ENCODE results near the gene TMUB1. TPM values are rescaled to one million over a fixed set of nuclear protein-coding genes. Genes with fewer than 3 reads are reported as not detected.
A peak's percentile ranks its signal among the peaks of the same experiment; 100 is the strongest.

The TMUB1 gene
- total and polyA plus RNA-seq, 9 of the 15 experiments (the other 6 are each of a cell fraction or from before 2014, with no cell fraction given): 0.14 to 241 (median 74.1) TPM

GRCh38 chr7:151057506-151057988 is 25.7 kb downstream of the TMUB1 start, which contains the start of gene CDK5 (continued):
- no peak for TF ChIP-seq TSHZ1 (CRISPR knock-in tag; IDR thresholded peaks at IDR 0.05)
- no peak for TF ChIP-seq THAP12 (CRISPR knock-in tag; IDR thresholded peaks at IDR 0.05)
- TF ChIP-seq DACH1 (IDR thresholded peaks at IDR 0.05; ENCODE audit: partially characterized antibody): no peak
- no peak for TF ChIP-seq ELK1 (CRISPR knock-in tag; IDR thresholded peaks at IDR 0.05)
- no peak for TF ChIP-seq E2F8 (IDR thresholded peaks at IDR 0.05; ENCODE audit: low read depth, partially characterized antibody)
- no peak for TF ChIP-seq ILK (tag; IDR thresholded peaks at IDR 0.05; ENCODE audit: borderline replicate concordance, low read depth)
- no peak for TF ChIP-seq NR3C1 (CRISPR knock-in tag; IDR thresholded peaks at IDR 0.05)
- no peak for TF ChIP-seq JUN (IDR thresholded peaks at IDR 0.05; ENCODE audit: borderline replicate concordance, low read depth, low read length)
- TF ChIP-seq JUN (CRISPR knock-in tag; IDR thresholded peaks at IDR 0.05; ENCODE audit: borderline replicate concordance): no peak
- TF ChIP-seq ETV5 (CRISPR knock-in tag; IDR thresholded peaks at IDR 0.05; ENCODE audit: low read depth): no peak
- 0 out of 2 replicates have a peak, but pooled peaks have one; percentile 37 for TF ChIP-seq ZFP1 (CRISPR knock-in tag; IDR thresholded peaks at IDR 0.05)
- no peak for TF ChIP-seq GTF2F1 (IDR thresholded peaks at IDR 0.05; ENCODE audit: low read depth, low read length)
- TF ChIP-seq HDAC8 (tag; IDR thresholded peaks at IDR 0.05): peak; percentile 47; the same call in 1 of the 2 replicates
- TF ChIP-seq E2F3 (CRISPR knock-in tag; IDR thresholded peaks at IDR 0.05): no peak
- no peak; the same call in 1 of the 2 replicates for TF ChIP-seq RB1 (IDR thresholded peaks at IDR 0.05; ENCODE audit: low read depth)
- no peak for TF ChIP-seq NFIC (IDR thresholded peaks at IDR 0.05)
- TF ChIP-seq ETV6 (IDR thresholded peaks at IDR 0.05; ENCODE audit: borderline replicate concordance in 1 of 2, low read depth in 2 of 2, low read length in 1 of 2): no peak
- TF ChIP-seq ETV6 (CRISPR knock-in tag; IDR thresholded peaks at IDR 0.05; ENCODE audit: borderline replicate concordance): no peak
- TF ChIP-seq TBP (optimal IDR thresholded peaks at IDR 0.05; ENCODE audit: low read depth, low read length): no peak
- TF ChIP-seq PPARD (CRISPR knock-in tag; IDR thresholded peaks at IDR 0.05): no peak

Measured in K562 (cell line).